Heart right ventricle (tissue), 16 donors: Measurements from ENCODE around the gene ARID5B. TPM values are rescaled to one million over a fixed set of nuclear protein-coding genes. Genes with fewer than 3 reads are reported as not detected.

Experiments
- ATAC-seq, 8 donors: fragments of 200-7000 bp; cut with Tn5 transposase; one replicate each; pipeline ENCODE4 v1.9.1; 2020; ENCODE audit warnings: mild to moderate bottlenecking in 8 of 8, moderate library complexity in 8 of 8, moderate number of reproducible peaks in 1 of 8
- DNase-seq, 2 donors: peaks; one replicate each; pipeline ENCODE4 v3.0.0-alpha.2; 2020
- H3K27ac ChIP-seq, 10 donors: fragments of 200-600 bp; sonication (generic) in 2 of 10; one replicate each; pipeline versions ENCODE4 v1.5.0 to v1.8.0; 2020 to 2022; ENCODE audit warnings: mild to moderate bottlenecking in 3 of 10
- H3K27me3 ChIP-seq, 7 donors: fragments of 200-600 bp; one replicate each; pipeline ENCODE4 v1.8.0; 2021 to 2022; ENCODE audit warnings: mild to moderate bottlenecking in 2 of 7
- H3K36me3 ChIP-seq, 9 donors: fragments of 200-600 bp; sonication (generic) in 1 of 9; one replicate each; pipeline versions ENCODE4 v1.5.0 to v1.8.0; 2020 to 2022; ENCODE audit warnings: mild to moderate bottlenecking in 2 of 9
- H3K4me1 ChIP-seq, 9 donors: fragments of 200-600 bp; sonication (generic) in 1 of 9; one replicate each; pipeline versions ENCODE4 v1.5.0 to v1.8.0; 2020 to 2022; ENCODE audit warnings: mild to moderate bottlenecking in 4 of 9
- H3K4me3 ChIP-seq, 10 donors: fragments of 200-600 bp; sonication (generic) in 2 of 10; one replicate each; pipeline versions ENCODE4 v1.5.0 to v1.8.0; 2020 to 2022; ENCODE audit warnings: mild to moderate bottlenecking in 7 of 10, moderate library complexity in 2 of 10
- H3K9me3 ChIP-seq, 11 donors: fragments of 200-600 bp in 10 of 11; sonication (generic) in 2 of 11; one replicate each; pipeline versions ENCODE4 v1.5.0 to v1.8.0; 2013 to 2022; ENCODE audit warnings: mild to moderate bottlenecking in 2 of 11, control low read depth in 1 of 11, moderate library complexity in 1 of 11
- CTCF ChIP-seq, 9 donors: fragments of 200-600 bp; sonication (generic) in 2 of 9; IDR thresholded peaks; one replicate each; pipeline versions ENCODE4 v1.5.0 to v1.8.0; 2021 to 2022; ENCODE audit warnings: antibody characterized with exemption in 9 of 9, mild to moderate bottlenecking in 5 of 9, moderate library complexity in 1 of 9
- WGBS, 2 donors: extraction: QIAGEN DNeasy Blood & Tissue Kit; methylation state at CpG; one replicate each; pipeline ENCODE4 v1.1.7; 2013; ENCODE audit warnings: inconsistent platforms in 1 of 2; 5-methylcytosine and 5-hydroxymethylcytosine counted together
- intact Hi-C, 10 donors: fragments of 100-400 bp; cut with DNase I; formaldehyde crosslinking; loops; one replicate each; pipeline versions ENCODE4 v1.11.1 to v1.14.2; 2022
- polyA plus RNA-seq, 2 donors: library from polyadenylated mRNA; stranded (reverse); fragments of 200-250 nt; gene quantifications; one replicate each; pipeline ENCODE4 v1.2.3, GENCODE V29; 2013
- total RNA-seq, 10 donors: library from RNA; stranded (reverse); fragmentation: NEBNext Ultra II Directional in 3 of 10; extraction: Animal tissue kit (Norgen Biotek cat#: 25700) in 3 of 10; gene quantifications; one replicate each; pipeline versions ENCODE4 v1.2.1 to v1.2.4, GENCODE V29; 2021 to 2023
- donor health status: Arrhythmogenic right ventricular cardiomyopathy.
- donor health status: ischemic (EF 13 %, LVEDD 7.1; RV severe dilation, severe dysfunction).
- donor health status: healthy with polysubstance abuse.
- donor health status: DM: no; HTN: yes; CAD: no.
- donor health status: DM: no; HTN: no; CAD: no.
- donor health status: ischemic (EF 25% LVEDD 6.9; RV normal size, moderate dysfunction).
- donor health status: ischemic (EF 25% LVEDD 5.7; RV mildly dilated, moderate dysfunction).
- donor health status: healthy.
- donor health status: DM: yes; HTN: yes; CAD: no.
- donor health status: Ischemic cardiomyopathy.
- donor health status: ischemic (EF 35%, LVEDD 5.7; RV mildly dilated, moderate dysfunction).
- donor health status: nonischemic (EF 11% LVEDD 7.7; RV severe dilation, severe dysfunction).
- donor health status: DM: yes; HTN: yes; CAD: no.
- donor health status: PGD.
- donor health status: ischemic (EF 29% LVEDD 5.4; RV normal size, mild dysfunction).
- donor health status: nonischemic (EF 23%, LVEDD 6.1; RV moderate dilation, normal function).

ARID5B gene
- total and polyA plus RNA-seq, 12 donors, result 5.3 to 108 (median 25.5) TPM

DNA sequence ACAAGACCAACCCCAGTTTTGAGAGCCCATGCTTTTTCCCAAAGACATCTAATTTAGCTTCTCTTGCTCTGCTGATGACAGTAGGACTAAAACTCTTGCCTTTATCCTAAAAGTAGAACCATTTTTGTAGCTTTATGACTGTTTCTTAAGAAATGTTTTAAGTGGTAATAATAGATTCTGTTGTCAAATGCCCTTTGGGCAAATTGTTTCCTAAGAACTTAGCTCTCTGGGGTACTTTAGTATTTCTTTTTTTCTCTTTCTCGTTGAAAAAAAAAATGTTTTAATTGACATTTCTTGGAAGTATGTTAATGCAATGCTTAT lies 157.4 kb downstream of the ARID5B start:
- WGBS, 2 donors, result 25 to 47% methylated on average over 1 of the region's 1 CpG
- no peaks in the 10 kb centered on the region for H3K27me3 ChIP-seq
- H3K4me1 ChIP-seq, result peaks cover 27 to 100% (median 82%) of the 10 kb centered on the region in 9 donors
- ATAC-seq, result no peak
- H3K9me3 ChIP-seq, result no peaks in the 10 kb centered on the region
- H3K27ac ChIP-seq, result peak overlapping the region; percentile 65 to 98 (median 92)
- H3K36me3 ChIP-seq, result peaks cover 0 to 83% (median 11%) of the 10 kb centered on the region in 9 donors
- no peak for TF ChIP-seq CTCF (IDR thresholded peaks at IDR 0.05)
- H3K4me3 ChIP-seq, result no peak overlapping the region
- no peak for DNase-seq
- intact Hi-C loops, result no loop called here

DNA sequence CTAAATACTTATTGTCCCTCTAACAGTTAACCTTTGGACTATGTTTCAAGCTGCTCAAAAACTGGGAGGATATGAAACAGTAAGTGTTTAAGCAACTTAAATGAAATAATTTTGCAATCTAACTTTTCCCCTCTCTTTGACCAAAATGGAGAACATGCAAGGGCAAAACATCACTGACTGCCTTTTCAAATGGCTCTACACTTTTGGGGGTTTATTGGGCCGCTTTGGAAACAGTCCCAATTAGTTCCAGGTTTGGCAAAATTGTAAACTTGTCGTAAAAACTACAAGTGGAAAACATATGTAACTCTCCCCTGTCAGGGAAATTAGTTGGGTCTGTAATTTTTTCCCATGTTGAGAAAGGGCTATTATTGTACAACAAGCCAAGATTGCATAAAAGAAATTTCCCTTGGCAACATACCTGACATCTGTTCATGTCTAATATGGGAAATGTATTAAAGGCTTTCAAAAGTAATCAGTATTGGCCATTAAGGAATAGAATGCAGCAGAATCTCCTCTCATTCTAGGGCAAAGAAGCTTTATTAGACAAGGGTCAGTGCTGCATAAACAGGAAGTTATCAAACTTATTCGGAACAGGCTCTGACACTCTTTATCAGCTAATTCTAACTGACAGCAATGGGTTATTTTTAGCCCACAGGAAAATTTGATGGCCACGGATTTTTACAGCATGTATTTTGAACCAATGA lies 157.9 kb downstream of the ARID5B start:
- WGBS, 2 donors, result 31 to 39% methylated on average over 4 of the region's 4 CpGs
- Histone ChIP-seq H3K27ac (peak overlapping the region; percentile 65 to 98 (median 92)), H3K27me3 (no peaks in the 10 kb centered on the region), H3K4me1 (peaks cover 27 to 100% (median 82%) of the 10 kb centered on the region in 9 donors), H3K36me3 (peaks cover 0 to 83% (median 11%) of the 10 kb centered on the region in 9 donors), H3K4me3 (peak overlapping the region in 1 of 10 donors; percentile 2), H3K9me3 (no peaks in the 10 kb centered on the region)
- intact Hi-C loops, result no loop called here
- peak in 3 of 8 donors; percentile 10 to 36 (median 29) for ATAC-seq
- TF ChIP-seq CTCF (IDR thresholded peaks at IDR 0.05), result no peak
- DNase-seq, result no peak

GRCh38 chr10:62062028-62062427 lies 160.5 kb downstream of the ARID5B start:
- peaks cover 24 to 80% (median 57%) of the 10 kb centered on the region in 9 donors for H3K4me1 ChIP-seq

More at GRCh38 chr10:62062028-62062427, 160.5 kb downstream of the ARID5B start:
- TF ChIP-seq CTCF (IDR thresholded peaks at IDR 0.05), result no peak
- no peak overlapping the region for H3K4me3 ChIP-seq
- no peaks in the 10 kb centered on the region for H3K27me3 ChIP-seq
- intact Hi-C loops, result no loop called here
- H3K36me3 ChIP-seq, result peaks cover 0 to 94% (median 17%) of the 10 kb centered on the region in 9 donors
- no peak for ATAC-seq
- H3K27ac ChIP-seq, result peak overlapping the region in 4 of 10 donors; percentile 13 to 73 (median 32)
- DNase-seq, result no peak
- WGBS, 2 donors, result 25 to 33% methylated on average over 1 of the region's 1 CpG
- H3K9me3 ChIP-seq, result no peaks in the 10 kb centered on the region
